ENCODE measurements around the gene MMP10. TPM values are rescaled to one million over a fixed set of nuclear protein-coding genes. Genes with fewer than 3 reads are reported as not detected.

MMP10 gene
- total and polyA plus RNA-seq, 2 donors (not counting 3 experiments of a cell fraction or from before 2014, with no cell fraction given): 4.3 to 15.0 TPM

DNA sequence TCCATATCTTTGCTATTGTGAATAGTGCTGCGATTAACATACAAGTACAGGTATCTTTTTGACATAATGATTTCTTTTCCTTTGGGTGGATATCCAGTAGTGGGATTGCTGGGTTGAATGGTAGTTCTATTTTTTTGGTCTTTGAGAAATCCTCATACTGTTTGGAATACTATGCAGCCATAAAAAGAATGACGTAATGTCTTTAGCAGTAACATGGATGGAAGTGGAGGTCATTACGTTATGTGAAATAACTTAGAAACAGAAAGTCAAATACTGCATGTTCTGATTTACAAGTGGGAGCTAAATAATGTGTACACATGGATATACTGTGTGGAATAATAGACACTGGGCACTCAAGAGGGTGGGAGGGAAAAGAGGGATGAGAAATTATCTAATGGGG is 4.0 kb upstream of the MMP10 start:
- H3K4me3 ChIP-seq (replicated peaks in 1 of 3; ENCODE audit: insufficient read depth in 1 of 3, low read depth in 1 of 3, low read length in 3 of 3): no peak overlapping the region
- TF ChIP-seq, protein P1, sequence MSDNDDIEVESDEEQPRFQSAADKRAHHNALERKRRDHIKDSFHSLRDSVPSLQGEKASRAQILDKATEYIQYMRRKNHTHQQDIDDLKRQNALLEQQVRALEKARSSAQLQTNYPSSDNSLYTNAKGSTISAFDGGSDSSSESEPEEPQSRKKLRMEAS (IDR thresholded peaks at IDR 0.05; ENCODE audit: insufficient read depth, insufficient read length): no peak
- no peak for TF ChIP-seq EZH2 (IDR thresholded peaks at IDR 0.05; ENCODE audit: borderline replicate concordance, low read depth, low read length, severe bottlenecking)
- no peak for TF ChIP-seq GATA2 (IDR thresholded peaks at IDR 0.05; ENCODE audit: insufficient read depth, insufficient read length, low read depth, low read length)
- no peak for TF ChIP-seq FOS (IDR thresholded peaks at IDR 0.05; ENCODE audit: borderline replicate concordance, insufficient read depth, low read length)
- no peak for TF ChIP-seq POLR2A (IDR thresholded peaks at IDR 0.05; ENCODE audit: low read depth, low read length)
- no peak for TF ChIP-seq MYC (IDR thresholded peaks at IDR 0.05; ENCODE audit: low read depth, low read length)
- TF ChIP-seq, protein P2, sequence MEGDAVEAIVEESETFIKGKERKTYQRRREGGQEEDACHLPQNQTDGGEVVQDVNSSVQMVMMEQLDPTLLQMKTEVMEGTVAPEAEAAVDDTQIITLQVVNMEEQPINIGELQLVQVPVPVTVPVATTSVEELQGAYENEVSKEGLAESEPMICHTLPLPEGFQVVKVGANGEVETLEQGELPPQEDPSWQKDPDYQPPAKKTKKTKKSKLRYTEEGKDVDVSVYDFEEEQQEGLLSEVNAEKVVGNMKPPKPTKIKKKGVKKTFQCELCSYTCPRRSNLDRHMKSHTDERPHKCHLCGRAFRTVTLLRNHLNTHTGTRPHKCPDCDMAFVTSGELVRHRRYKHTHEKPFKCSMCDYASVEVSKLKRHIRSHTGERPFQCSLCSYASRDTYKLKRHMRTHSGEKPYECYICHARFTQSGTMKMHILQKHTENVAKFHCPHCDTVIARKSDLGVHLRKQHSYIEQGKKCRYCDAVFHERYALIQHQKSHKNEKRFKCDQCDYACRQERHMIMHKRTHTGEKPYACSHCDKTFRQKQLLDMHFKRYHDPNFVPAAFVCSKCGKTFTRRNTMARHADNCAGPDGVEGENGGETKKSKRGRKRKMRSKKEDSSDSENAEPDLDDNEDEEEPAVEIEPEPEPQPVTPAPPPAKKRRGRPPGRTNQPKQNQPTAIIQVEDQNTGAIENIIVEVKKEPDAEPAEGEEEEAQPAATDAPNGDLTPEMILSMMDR (IDR thresholded peaks at IDR 0.05; ENCODE audit: extremely low read depth in 1 of 2, insufficient read depth in 1 of 2, low read depth in 1 of 2, low read length in 2 of 2): no peak
- TF ChIP-seq POLR2AphosphoS5 (IDR thresholded peaks at IDR 0.05; ENCODE audit: insufficient read depth, low read depth, low read length): no peak
- no peak for TF ChIP-seq JUN (IDR thresholded peaks at IDR 0.05; ENCODE audit: borderline replicate concordance, insufficient read depth, insufficient read length, low read depth)
- CTCF ChIA-PET: interaction anchor here (0.8 to 1.5 kb wide), 4 partner anchors 9 to 130 kb away, joined by 3 to 5 read pairs (median 4); no protein-coding TSS in a partner anchor
- H3K4me1 ChIP-seq (ENCODE audit: control insufficient read depth, extremely low read depth, insufficient read depth, low read length): peaks cover 14% of the 10 kb centered on the region
- H3K36me3 ChIP-seq (ENCODE audit: control insufficient read depth in 2 of 2, extremely low read depth in 1 of 2, insufficient read depth in 2 of 2, low read length in 2 of 2): no peaks in the 10 kb centered on the region
- H3K27me3 ChIP-seq (ENCODE audit: control insufficient read depth in 2 of 2, insufficient read depth in 2 of 2, low read length in 2 of 2): no peaks in the 10 kb centered on the region
- POLR2A ChIA-PET: no interaction called here
- FAIRE-seq (no peak), DNase-seq (ENCODE audit: low read depth, low spot score) (no peak)
- H3K4me2 ChIP-seq (ENCODE audit: insufficient read depth, low read length): no peak overlapping the region
- no peak overlapping the region for H3K9ac ChIP-seq (replicated peaks; ENCODE audit: extremely low read depth, insufficient read depth, low read length)
- no peaks in the 10 kb centered on the region for H4K20me1 ChIP-seq (replicated peaks; ENCODE audit: control insufficient read depth, extremely low read depth, insufficient read depth, low read length)
- no peaks in the 10 kb centered on the region for H3K79me2 ChIP-seq (ENCODE audit: control insufficient read depth, insufficient read depth, low read length)
- H2AFZ ChIP-seq (ENCODE audit: low read depth, low read length): no peak overlapping the region
- dilution Hi-C loops (cut with MboI; ENCODE audit: extremely low pct_ligation_motif_present, low sequenced_read_pairs): no loop called here
- no peaks in the 10 kb centered on the region for H3K9me3 ChIP-seq (replicated peaks; ENCODE audit: control insufficient read depth, insufficient read depth, low read length)
- no peak overlapping the region for H3K27ac ChIP-seq (ENCODE audit: insufficient read depth, low read depth, low read length)
- H3K9me1 ChIP-seq (replicated peaks; ENCODE audit: control insufficient read depth, extremely low read depth, insufficient read depth, low read length): no peaks in the 10 kb centered on the region
- intact Hi-C loops (cut with micrococcal nuclease): no loop called here
- BruUV-seq (replicated peaks): no TSS peak

Measured in endothelial cell of umbilical vein (primary cell).